HL-60 (cell line): ENCODE results near the gene PLK1.

ENCODE experiments used
- CTCF ChIP-seq: IDR thresholded peaks from one replicate; pipeline ENCODE4 v1.5.1; 2011; ENCODE audit warnings: low read length, control low read depth, inconsistent platforms; ENCODE audit not compliant: insufficient read depth
- POLR2AphosphoS5 ChIP-seq: IDR thresholded peaks from 2 replicates; pipeline ENCODE4 v1.6.1; 2012; ENCODE audit warnings: low read depth

- TF ChIP-seq POLR2AphosphoS5 (no peak), CTCF (no peak)
Measured at GRCh38 chr16:23710008-23710407, 31.3 kb downstream of the PLK1 start.
